CD4-positive, alpha-beta T cell (primary cell): ENCODE results near the gene JPT2. TPM values are rescaled to one million over a fixed set of nuclear protein-coding genes. Genes with fewer than 3 reads are reported as not detected.

Experiments
- ATAC-seq: fragments of 200-7000 bp; cut with Tn5 transposase; one replicate; pipeline ENCODE4 v1.10.0; 2022; ENCODE audit warnings: mild to moderate bottlenecking; ENCODE audit not compliant: poor library complexity
- CTCF ChIA-PET: fragments of 350-600 bp; sonication (Branson Sonifier 250); formaldehyde crosslinking; loops from one replicate; lab custom pipeline; 2021; ENCODE audit warnings: antibody characterized with exemption, inconsistent platforms; lab: Charles Lee
- POLR2A ChIA-PET: fragments of 350-600 bp; sonication (Branson Sonifier 250); formaldehyde crosslinking; loops from one replicate; lab custom pipeline; 2021; ENCODE audit warnings: antibody characterized with exemption, inconsistent platforms; lab: Charles Lee
- DNase-seq, 14 experiments: peaks; one replicate each; pipeline ENCODE4 v3.0.0-alpha.2; 2013 to 2020; ENCODE audit warnings: mixed read lengths in 2 of 14
- H3K27ac ChIP-seq, 2 donors: one replicate each; pipeline versions ENCODE4 v1.5.1 to v1.7.0; 2013; ENCODE audit warnings: low read length in 2 of 2, low read depth in 1 of 2, mild to moderate bottlenecking in 1 of 2
- H3K27me3 ChIP-seq, 2 experiments: 1 replicate in 1 of 2; 2 replicates in 1 of 2; pipeline versions ENCODE4 v1.6.1 to v1.7.0; 2013; ENCODE audit warnings: low read length in 2 of 2, control low read depth in 1 of 2, mild to moderate bottlenecking in 1 of 2, moderate library complexity in 1 of 2; ENCODE audit not compliant: insufficient read depth in 2 of 2, control insufficient read depth in 1 of 2
- H3K36me3 ChIP-seq: one replicate; pipeline ENCODE4 v1.6.1; 2013; ENCODE audit warnings: low read length, control low read depth; ENCODE audit not compliant: insufficient read depth
- H3K4me1 ChIP-seq: one replicate; pipeline ENCODE4 v1.6.1; 2013; ENCODE audit warnings: low read length, control low read depth; ENCODE audit not compliant: insufficient read depth
- H3K4me3 ChIP-seq: one replicate; pipeline ENCODE4 v1.5.1; 2013; ENCODE audit warnings: mild to moderate bottlenecking, low read length, moderate library complexity
- H3K9me3 ChIP-seq, 2 experiments: 1 replicate in 1 of 2; 2 replicates in 1 of 2; pipeline versions ENCODE4 v1.6.1 to v1.7.0; 2013; ENCODE audit warnings: low read length in 2 of 2, mild to moderate bottlenecking in 2 of 2, control low read depth in 1 of 2, moderate library complexity in 1 of 2; ENCODE audit not compliant: control insufficient read depth in 1 of 2, insufficient read depth in 1 of 2
- H3K27ac Mint-ChIP-seq: one replicate; pipeline ENCODE4 v1.8.0; 2020; ENCODE audit warnings: mixed read lengths
- H3K27me3 Mint-ChIP-seq: one replicate; pipeline ENCODE4 v1.8.0; 2021; ENCODE audit warnings: mixed read lengths
- H3K36me3 Mint-ChIP-seq: one replicate; pipeline ENCODE4 v1.8.0; 2021; ENCODE audit warnings: low read depth, mixed read lengths
- H3K4me1 Mint-ChIP-seq: one replicate; pipeline ENCODE4 v1.8.0; 2021; ENCODE audit warnings: low read depth, mixed read lengths
- H3K4me3 Mint-ChIP-seq: one replicate; pipeline ENCODE4 v1.8.0; 2020; ENCODE audit warnings: mild to moderate bottlenecking, mixed read lengths
- H3K9me3 Mint-ChIP-seq: one replicate; pipeline ENCODE4 v1.8.0; 2020; ENCODE audit warnings: mixed read lengths
- CTCF ChIP-seq: fragments of 200-600 bp; IDR thresholded peaks from one replicate; pipeline ENCODE4 v1.8.0; 2022; ENCODE audit warnings: antibody characterized with exemption, mild to moderate bottlenecking
- intact Hi-C, 2 experiments: fragments of 100-400 bp; cut with DNase I in 1 of 2; cut with micrococcal nuclease in 1 of 2; formaldehyde crosslinking; loops; one replicate each; pipeline versions ENCODE4 v1.15.1 to v1.9.0; 2023 to 2025; cut with DNase I, micrococcal nuclease
- total RNA-seq, 174 experiments: library from RNA in 2 of 174; stranded (reverse) in 2 of 174; gene quantifications; one replicate each; pipeline ENCODE4 v1.2.3 and lab custom pipeline; 2021 to 2026

Gene JPT2
- total RNA-seq, 2 experiments from 2014 or later: 2.5 to 3.2 TPM

- Mint-ChIP-seq H3K27me3 (no peaks in the 10 kb centered on the region), H3K4me1 (no peaks in the 10 kb centered on the region), H3K27ac (no peak overlapping the region), H3K36me3 (peaks cover 39% of the 10 kb centered on the region), H3K4me3 (no peak overlapping the region), H3K9me3 (no peaks in the 10 kb centered on the region)
- Histone ChIP-seq H3K27ac (no peak overlapping the region), H3K9me3 (peaks cover 0 to 13% of the 10 kb centered on the region in 2 experiments), H3K27me3 (no peaks in the 10 kb centered on the region), H3K4me1 (peaks cover 9% of the 10 kb centered on the region), H3K36me3 (peaks cover 57% of the 10 kb centered on the region), H3K4me3 (no peak overlapping the region)
- ATAC-seq (no peak), DNase-seq (no peak)
- no peak for TF ChIP-seq CTCF
- POLR2A ChIA-PET: no interaction called here
- intact Hi-C loops: no loop called here
- CTCF ChIA-PET: no interaction called here
Measured at GRCh38 chr16:1743376-1744337, 65.6 kb downstream of the JPT2 start.

- Histone ChIP-seq H3K4me1 (peaks cover 9% of the 10 kb centered on the region), H3K27me3 (no peaks in the 10 kb centered on the region), H3K36me3 (peaks cover 64% of the 10 kb centered on the region), H3K27ac (no peak overlapping the region), H3K4me3 (no peak overlapping the region), H3K9me3 (peaks cover 0 to 7% of the 10 kb centered on the region in 2 experiments)
- POLR2A ChIA-PET: no interaction called here
- no peak overlapping the region for H3K27ac Mint-ChIP-seq
- no peak for ATAC-seq
- H3K4me1 Mint-ChIP-seq: no peaks in the 10 kb centered on the region
- no peak for TF ChIP-seq CTCF
- H3K36me3 Mint-ChIP-seq: peaks cover 46% of the 10 kb centered on the region
- no peaks in the 10 kb centered on the region for H3K9me3 Mint-ChIP-seq
- no peak overlapping the region for H3K4me3 Mint-ChIP-seq
- CTCF ChIA-PET: no interaction called here
- no peaks in the 10 kb centered on the region for H3K27me3 Mint-ChIP-seq
- no peak for DNase-seq
- intact Hi-C loops: no loop called here
Measured at GRCh38 chr16:1744338-1744840, 66.3 kb downstream of the JPT2 start.

GRCh38 chr16:1745181-1745899 lies 67.3 kb downstream of the JPT2 start:
- ATAC-seq: no peak
- ChIA-PET POLR2A (no interaction called here), CTCF (no interaction called here)
- Mint-ChIP-seq H3K4me3 (no peak overlapping the region), H3K9me3 (no peaks in the 10 kb centered on the region), H3K36me3 (peaks cover 46% of the 10 kb centered on the region), H3K27me3 (no peaks in the 10 kb centered on the region), H3K27ac (no peak overlapping the region), H3K4me1 (no peaks in the 10 kb centered on the region)
- Histone ChIP-seq H3K36me3 (peaks cover 70% of the 10 kb centered on the region), H3K27me3 (no peaks in the 10 kb centered on the region), H3K9me3 (no peaks in the 10 kb centered on the region), H3K27ac (no peak overlapping the region), H3K4me1 (peaks cover 9% of the 10 kb centered on the region), H3K4me3 (no peak overlapping the region)
- no peak for DNase-seq
- TF ChIP-seq CTCF: no peak
- intact Hi-C loops: no loop called here
